Liver (tissue), 9 donors: ENCODE results near the gene FAM222A. TPM values are rescaled to one million over a fixed set of nuclear protein-coding genes. Genes with fewer than 3 reads are reported as not detected.

Experiments
- DNase-seq: peaks from one replicate; pipeline ENCODE4 v3.0.0-alpha.2; 2017; ENCODE audit warnings: low spot score
- H3K27ac ChIP-seq, 2 donors: one replicate each; pipeline ENCODE4 v1.7.0; 2013; ENCODE audit warnings: inconsistent platforms in 2 of 2, low read length in 2 of 2, control low read depth in 1 of 2, low read depth in 1 of 2, mild to moderate bottlenecking in 1 of 2
- H3K27me3 ChIP-seq, 4 donors: one replicate each; pipeline versions ENCODE4 v1.6.1 to v1.7.0; 2013; ENCODE audit warnings: low read length in 3 of 4, inconsistent platforms in 1 of 4, mild to moderate bottlenecking in 1 of 4, moderate library complexity in 1 of 4; ENCODE audit not compliant: control insufficient read depth in 4 of 4, insufficient read depth in 4 of 4
- H3K36me3 ChIP-seq, 4 donors: one replicate each; pipeline versions ENCODE4 v1.6.1 to v1.7.0; 2013; ENCODE audit warnings: low read length in 3 of 4, mild to moderate bottlenecking in 3 of 4, low read depth in 1 of 4, moderate library complexity in 1 of 4; ENCODE audit not compliant: control insufficient read depth in 4 of 4, insufficient read depth in 3 of 4
- H3K4me1 ChIP-seq, 4 donors: one replicate each; pipeline versions ENCODE4 v1.6.1 to v1.7.0; 2013; ENCODE audit warnings: low read length in 3 of 4, mild to moderate bottlenecking in 3 of 4, moderate library complexity in 1 of 4; ENCODE audit not compliant: control insufficient read depth in 4 of 4, insufficient read depth in 4 of 4
- H3K4me3 ChIP-seq, 3 donors: one replicate each; pipeline versions ENCODE4 v1.6.1 to v1.7.0; 2013; ENCODE audit warnings: low read length in 3 of 3, control low read depth in 1 of 3, low read depth in 1 of 3, mild to moderate bottlenecking in 1 of 3
- H3K9ac ChIP-seq, 2 donors: one replicate each; pipeline ENCODE4 v1.7.0; 2013; ENCODE audit warnings: low read length in 2 of 2, mild to moderate bottlenecking in 2 of 2, moderate library complexity in 2 of 2, control low read depth in 1 of 2, low read depth in 1 of 2
- H3K9me3 ChIP-seq, 4 donors: one replicate each; pipeline versions ENCODE4 v1.6.1 to v1.7.0; 2013; ENCODE audit warnings: low read length in 3 of 4; ENCODE audit not compliant: control insufficient read depth in 4 of 4
- ATF3 ChIP-seq: IDR thresholded peaks from 2 replicates; pipeline ENCODE4 v1.6.1; 2016; ENCODE audit warnings: antibody characterized with exemption
- CTCF ChIP-seq: fragments of 150-350 bp; IDR thresholded peaks from 2 replicates; pipeline ENCODE4 v1.5.1; 2017; ENCODE audit warnings: improper control_type of control experiment, low read depth, low read length; ENCODE audit not compliant: missing input control
- EGR1 ChIP-seq, 2 donors: IDR thresholded peaks; 2 replicates each; pipeline ENCODE4 v1.6.1; 2016 to 2018; ENCODE audit warnings: antibody characterized with exemption in 2 of 2, low read depth in 2 of 2
- FOXA1 ChIP-seq: IDR thresholded peaks from 2 replicates; pipeline ENCODE4 v1.6.1; 2016; ENCODE audit warnings: antibody characterized with exemption
- FOXA2 ChIP-seq: IDR thresholded peaks from 2 replicates; pipeline ENCODE4 v1.6.1; 2016; ENCODE audit warnings: antibody characterized with exemption
- GABPA ChIP-seq, 2 donors: IDR thresholded peaks in 1 of 2; conservative IDR thresholded peaks in 1 of 2; 2 replicates each; pipeline ENCODE4 v1.6.1; 2016; ENCODE audit warnings: antibody characterized with exemption in 2 of 2, mild to moderate bottlenecking in 1 of 2, moderate library complexity in 1 of 2
- HNF4A ChIP-seq, 2 donors: conservative IDR thresholded peaks; 2 replicates each; pipeline ENCODE4 v1.6.1; 2016; ENCODE audit warnings: antibody characterized with exemption in 2 of 2, mild to moderate bottlenecking in 2 of 2
- HNF4G ChIP-seq: IDR thresholded peaks from 2 replicates; pipeline ENCODE4 v1.6.1; 2016; ENCODE audit warnings: antibody characterized with exemption
- JUND ChIP-seq, 2 donors: IDR thresholded peaks; 2 replicates each; pipeline ENCODE4 v1.6.1; 2016; ENCODE audit warnings: antibody characterized with exemption in 2 of 2
- MAX ChIP-seq: IDR thresholded peaks from 2 replicates; pipeline ENCODE4 v1.6.1; 2016; ENCODE audit warnings: antibody characterized with exemption
- RAD21 ChIP-seq, 2 donors: IDR thresholded peaks; 2 replicates each; pipeline ENCODE4 v1.6.1; 2016; ENCODE audit warnings: antibody characterized with exemption in 2 of 2, mild to moderate bottlenecking in 2 of 2
- REST ChIP-seq: IDR thresholded peaks from 2 replicates; pipeline ENCODE4 v1.6.1; 2016; ENCODE audit warnings: antibody characterized with exemption, mild to moderate bottlenecking
- SP1 ChIP-seq: IDR thresholded peaks from 2 replicates; pipeline ENCODE4 v1.6.1; 2018; ENCODE audit warnings: antibody characterized with exemption, mild to moderate bottlenecking
- TAF1 ChIP-seq: conservative IDR thresholded peaks from 2 replicates; pipeline ENCODE4 v1.6.1; 2016; ENCODE audit warnings: antibody characterized with exemption, mild to moderate bottlenecking
- YY1 ChIP-seq: IDR thresholded peaks from 2 replicates; pipeline ENCODE4 v1.6.1; 2016; ENCODE audit warnings: antibody characterized with exemption, mild to moderate bottlenecking
- ZBTB33 ChIP-seq: IDR thresholded peaks from 2 replicates; pipeline ENCODE4 v1.6.1; 2016; ENCODE audit warnings: antibody characterized with exemption
- WGBS: extraction: QIAGEN DNeasy Blood & Tissue Kit; methylation state at CpG from one replicate; pipeline ENCODE4 v1.1.7; 2013; 5-methylcytosine and 5-hydroxymethylcytosine counted together
- polyA plus RNA-seq, 2 donors: library from polyadenylated mRNA; stranded (reverse) in 1 of 2; unstranded in 1 of 2; fragments of 200-250 nt in 1 of 2; fragments of >200 nt in 1 of 2; fragmentation: Nextera tagmentation in 1 of 2; extraction: Ambion mirVana in 1 of 2; gene quantifications; one replicate each; pipeline versions ENCODE4 v1.2.1 to v1.2.3, GENCODE V29; 2013 to 2015
- total RNA-seq, 2 donors: library from RNA; depleted of rRNA; stranded (reverse); fragments of >200 nt; gene quantifications; one replicate each; pipeline ENCODE4 v1.2.3, GENCODE V29; 2014
- donor health status: healthy.
- donor health status: healthy.
- donor health status: healthy.
- donor health status: healthy.
- donor health status: healthy.

The FAM222A gene
- total and polyA plus RNA-seq, 4 donors, result 0.97 to 2.2 (median 1.9) TPM

- no peak for TF ChIP-seq MAX
- TF ChIP-seq HNF4A (conservative IDR thresholded peaks at IDR 0.05), result peak; percentile 54 to 73
These were observed 22.4 kb downstream of the FAM222A start (continued) for GRCh38 chr12:109735825-109736551.

- no peaks in the 10 kb centered on the region for H3K27me3 ChIP-seq
- no peaks in the 10 kb centered on the region for H3K9me3 ChIP-seq
- 65% methylated on average over 12 of the region's 12 CpGs for WGBS
- DNase-seq, result peak; percentile 65
- no peak overlapping the region for H3K9ac ChIP-seq
- peaks cover 20 to 54% (median 45%) of the 10 kb centered on the region in 4 donors for H3K4me1 ChIP-seq
- H3K4me3 ChIP-seq, result no peak overlapping the region
- no peaks in the 10 kb centered on the region for H3K36me3 ChIP-seq
- TF ChIP-seq REST (peak; percentile 96), GABPA (IDR thresholded peaks at IDR 0.05 in 1 of 2, conservative IDR thresholded peaks at IDR 0.05 in 1 of 2) (no peak)
- H3K27ac ChIP-seq, result no peak overlapping the region
These were observed 23.0 kb downstream of the FAM222A start for GRCh38 chr12:109736552-109737108.

GRCh38 chr12:109737126-109737525, 23.5 kb downstream of the FAM222A start:
- H3K4me1 ChIP-seq, result peaks cover 21 to 59% (median 49%) of the 10 kb centered on the region in 4 donors
- no peaks in the 10 kb centered on the region for H3K27me3 ChIP-seq
- no peaks in the 10 kb centered on the region for H3K9me3 ChIP-seq
- 55% methylated on average over 1 of the region's 1 CpG for WGBS
- TF ChIP-seq ZBTB33 (no peak), MAX (no peak), TAF1 (no peak), RAD21 (IDR thresholded peaks at IDR 0.05) (no peak), ATF3 (no peak), GABPA (IDR thresholded peaks at IDR 0.05 in 1 of 2, conservative IDR thresholded peaks at IDR 0.05 in 1 of 2) (no peak), YY1 (no peak), JUND (IDR thresholded peaks at IDR 0.05) (no peak), HNF4G (no peak), EGR1 (IDR thresholded peaks at IDR 0.05; ENCODE audit: low read depth in 2 of 2) (no peak), FOXA1 (no peak), CTCF (no peak), REST (no peak), HNF4A (conservative IDR thresholded peaks at IDR 0.05) (no peak), SP1 (no peak), FOXA2 (no peak)
- H3K27ac ChIP-seq, result no peak overlapping the region
- no peak overlapping the region for H3K9ac ChIP-seq
- H3K4me3 ChIP-seq, result no peak overlapping the region
- no peaks in the 10 kb centered on the region for H3K36me3 ChIP-seq
- no peak for DNase-seq
